Measurements from ENCODE around the gene RIMBP2. TPM values are rescaled to one million over a fixed set of nuclear protein-coding genes. Genes with fewer than 3 reads are reported as not detected.

The RIMBP2 gene
- total and polyA plus RNA-seq, 9 of the 15 experiments (the other 6 are each of a cell fraction or from before 2014, with no cell fraction given), result not detected

GRCh38 chr12:130695061-130695460 is 21.0 kb downstream of the RIMBP2 start (continued):
- TF ChIP-seq, protein P1, sequence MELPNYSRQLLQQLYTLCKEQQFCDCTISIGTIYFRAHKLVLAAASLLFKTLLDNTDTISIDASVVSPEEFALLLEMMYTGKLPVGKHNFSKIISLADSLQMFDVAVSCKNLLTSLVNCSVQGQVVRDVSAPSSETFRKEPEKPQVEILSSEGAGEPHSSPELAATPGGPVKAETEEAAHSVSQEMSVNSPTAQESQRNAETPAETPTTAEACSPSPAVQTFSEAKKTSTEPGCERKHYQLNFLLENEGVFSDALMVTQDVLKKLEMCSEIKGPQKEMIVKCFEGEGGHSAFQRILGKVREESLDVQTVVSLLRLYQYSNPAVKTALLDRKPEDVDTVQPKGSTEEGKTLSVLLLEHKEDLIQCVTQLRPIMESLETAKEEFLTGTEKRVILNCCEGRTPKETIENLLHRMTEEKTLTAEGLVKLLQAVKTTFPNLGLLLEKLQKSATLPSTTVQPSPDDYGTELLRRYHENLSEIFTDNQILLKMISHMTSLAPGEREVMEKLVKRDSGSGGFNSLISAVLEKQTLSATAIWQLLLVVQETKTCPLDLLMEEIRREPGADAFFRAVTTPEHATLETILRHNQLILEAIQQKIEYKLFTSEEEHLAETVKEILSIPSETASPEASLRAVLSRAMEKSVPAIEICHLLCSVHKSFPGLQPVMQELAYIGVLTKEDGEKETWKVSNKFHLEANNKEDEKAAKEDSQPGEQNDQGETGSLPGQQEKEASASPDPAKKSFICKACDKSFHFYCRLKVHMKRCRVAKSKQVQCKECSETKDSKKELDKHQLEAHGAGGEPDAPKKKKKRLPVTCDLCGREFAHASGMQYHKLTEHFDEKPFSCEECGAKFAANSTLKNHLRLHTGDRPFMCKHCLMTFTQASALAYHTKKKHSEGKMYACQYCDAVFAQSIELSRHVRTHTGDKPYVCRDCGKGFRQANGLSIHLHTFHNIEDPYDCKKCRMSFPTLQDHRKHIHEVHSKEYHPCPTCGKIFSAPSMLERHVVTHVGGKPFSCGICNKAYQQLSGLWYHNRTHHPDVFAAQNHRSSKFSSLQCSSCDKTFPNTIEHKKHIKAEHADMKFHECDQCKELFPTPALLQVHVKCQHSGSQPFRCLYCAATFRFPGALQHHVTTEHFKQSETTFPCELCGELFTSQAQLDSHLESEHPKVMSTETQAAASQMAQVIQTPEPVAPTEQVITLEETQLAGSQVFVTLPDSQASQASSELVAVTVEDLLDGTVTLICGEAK (IDR thresholded peaks at IDR 0.05), result no peak
- TF ChIP-seq, protein P1 (CRISPR knock-in tag; IDR thresholded peaks at IDR 0.05), result no peak
- TF ChIP-seq, protein P2, sequence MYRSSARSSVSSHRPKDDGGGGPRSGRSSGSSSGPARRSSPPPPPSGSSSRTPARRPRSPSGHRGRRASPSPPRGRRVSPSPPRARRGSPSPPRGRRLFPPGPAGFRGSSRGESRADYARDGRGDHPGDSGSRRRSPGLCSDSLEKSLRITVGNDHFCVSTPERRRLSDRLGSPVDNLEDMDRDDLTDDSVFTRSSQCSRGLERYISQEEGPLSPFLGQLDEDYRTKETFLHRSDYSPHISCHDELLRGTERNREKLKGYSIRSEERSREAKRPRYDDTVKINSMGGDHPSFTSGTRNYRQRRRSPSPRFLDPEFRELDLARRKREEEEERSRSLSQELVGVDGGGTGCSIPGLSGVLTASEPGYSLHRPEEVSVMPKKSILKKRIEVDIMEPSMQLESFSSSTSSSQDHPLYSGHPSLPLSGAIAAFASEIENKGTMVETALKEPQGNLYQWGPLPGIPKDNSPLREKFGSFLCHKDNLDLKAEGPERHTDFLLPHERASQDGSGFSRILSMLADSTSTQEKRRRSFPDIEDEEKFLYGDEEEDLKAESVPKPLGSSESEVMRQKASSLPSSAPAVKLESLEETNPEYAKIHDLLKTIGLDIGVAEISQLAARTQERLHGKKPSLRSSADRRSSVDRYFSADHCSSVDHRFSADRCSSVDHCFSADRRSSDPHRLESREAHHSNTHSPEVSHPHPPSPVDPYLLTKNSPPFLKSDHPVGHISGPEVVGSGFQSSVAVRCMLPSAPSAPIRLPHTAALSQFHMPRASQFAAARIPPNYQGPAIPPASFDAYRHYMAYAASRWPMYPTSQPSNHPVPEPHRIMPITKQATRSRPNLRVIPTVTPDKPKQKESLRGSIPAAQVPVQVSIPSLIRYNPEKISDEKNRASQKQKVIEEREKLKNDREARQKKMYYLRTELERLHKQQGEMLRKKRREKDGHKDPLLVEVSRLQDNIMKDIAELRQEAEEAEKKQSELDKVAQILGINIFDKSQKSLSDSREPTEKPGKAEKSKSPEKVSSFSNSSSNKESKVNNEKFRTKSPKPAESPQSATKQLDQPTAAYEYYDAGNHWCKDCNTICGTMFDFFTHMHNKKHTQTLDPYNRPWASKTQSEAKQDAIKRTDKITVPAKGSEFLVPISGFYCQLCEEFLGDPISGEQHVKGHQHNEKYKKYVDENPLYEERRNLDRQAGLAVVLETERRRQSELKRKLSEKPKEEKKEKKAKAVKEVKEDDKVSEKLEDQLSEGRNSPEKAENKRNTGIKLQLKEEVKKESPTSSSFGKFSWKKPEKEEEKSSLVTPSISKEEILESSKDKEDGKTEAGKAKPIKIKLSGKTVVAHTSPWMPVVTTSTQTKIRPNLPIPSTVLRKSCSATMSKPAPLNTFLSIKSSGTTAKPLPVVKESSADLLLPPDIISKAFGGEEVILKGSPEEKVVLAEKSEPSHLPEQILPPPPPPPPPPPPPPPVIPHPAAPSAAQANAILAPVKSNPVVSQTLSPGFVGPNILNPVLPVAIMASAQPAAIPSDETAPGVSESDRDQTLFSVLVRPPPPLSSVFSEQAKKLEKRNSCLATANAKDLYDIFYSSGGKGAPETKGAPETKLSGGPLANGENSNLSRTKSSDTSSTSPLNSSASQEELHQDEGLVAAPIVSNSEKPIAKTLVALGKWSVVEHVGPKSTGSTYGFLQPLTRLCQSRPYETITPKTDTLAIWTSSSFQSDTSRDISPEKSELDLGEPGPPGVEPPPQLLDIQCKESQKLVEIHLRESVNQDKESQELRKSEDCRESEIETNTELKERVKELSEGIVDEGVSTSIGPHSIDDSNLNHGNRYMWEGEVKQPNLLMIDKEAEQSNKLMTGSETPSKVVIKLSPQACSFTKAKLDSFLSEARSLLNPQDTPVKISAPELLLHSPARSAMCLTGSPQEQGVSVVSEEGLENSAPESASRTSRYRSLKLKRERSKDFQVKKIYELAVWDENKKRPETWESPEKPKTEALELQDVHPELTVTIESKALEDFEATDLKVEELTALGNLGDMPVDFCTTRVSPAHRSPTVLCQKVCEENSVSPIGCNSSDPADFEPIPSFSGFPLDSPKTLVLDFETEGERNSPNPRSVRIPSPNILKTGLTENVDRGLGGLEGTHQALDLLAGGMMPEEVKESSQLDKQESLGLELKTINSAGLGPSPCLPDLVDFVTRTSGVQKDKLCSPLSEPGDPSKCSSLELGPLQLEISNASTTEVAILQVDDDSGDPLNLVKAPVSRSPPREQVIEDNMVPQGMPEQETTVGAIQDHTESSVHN (IDR thresholded peaks at IDR 0.05; ENCODE audit: borderline replicate concordance in 1 of 2, low read depth in 1 of 2), result no peak
- no peak for TF ChIP-seq MXD1 (CRISPR knock-in tag; IDR thresholded peaks at IDR 0.05; ENCODE audit: borderline replicate concordance, poor library complexity, severe bottlenecking)
- no peak for TF ChIP-seq RFX1 (IDR thresholded peaks at IDR 0.05)
- TF ChIP-seq, protein P3, sequence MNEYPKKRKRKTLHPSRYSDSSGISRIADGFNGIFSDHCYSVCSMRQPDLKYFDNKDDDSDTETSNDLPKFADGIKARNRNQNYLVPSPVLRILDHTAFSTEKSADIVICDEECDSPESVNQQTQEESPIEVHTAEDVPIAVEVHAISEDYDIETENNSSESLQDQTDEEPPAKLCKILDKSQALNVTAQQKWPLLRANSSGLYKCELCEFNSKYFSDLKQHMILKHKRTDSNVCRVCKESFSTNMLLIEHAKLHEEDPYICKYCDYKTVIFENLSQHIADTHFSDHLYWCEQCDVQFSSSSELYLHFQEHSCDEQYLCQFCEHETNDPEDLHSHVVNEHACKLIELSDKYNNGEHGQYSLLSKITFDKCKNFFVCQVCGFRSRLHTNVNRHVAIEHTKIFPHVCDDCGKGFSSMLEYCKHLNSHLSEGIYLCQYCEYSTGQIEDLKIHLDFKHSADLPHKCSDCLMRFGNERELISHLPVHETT (CRISPR knock-in tag; conservative IDR thresholded peaks at IDR 0.05 in 1 of 2, IDR thresholded peaks at IDR 0.05 in 1 of 2), result no peak

Data from K562 (cell line).